DMS 273 (cell line): ENCODE results near the gene NPY5R.

Source experiments
- DNase-seq: peaks from one replicate; lab custom pipeline; 2025; ENCODE audit not compliant: unreplicated experiment; lab: John Stamatoyannopoulos, UW

Gene NPY5R

GRCh38 chr4:163384434-163384833, 40.7 kb downstream of the NPY5R start:
- no peak for DNase-seq

DNA sequence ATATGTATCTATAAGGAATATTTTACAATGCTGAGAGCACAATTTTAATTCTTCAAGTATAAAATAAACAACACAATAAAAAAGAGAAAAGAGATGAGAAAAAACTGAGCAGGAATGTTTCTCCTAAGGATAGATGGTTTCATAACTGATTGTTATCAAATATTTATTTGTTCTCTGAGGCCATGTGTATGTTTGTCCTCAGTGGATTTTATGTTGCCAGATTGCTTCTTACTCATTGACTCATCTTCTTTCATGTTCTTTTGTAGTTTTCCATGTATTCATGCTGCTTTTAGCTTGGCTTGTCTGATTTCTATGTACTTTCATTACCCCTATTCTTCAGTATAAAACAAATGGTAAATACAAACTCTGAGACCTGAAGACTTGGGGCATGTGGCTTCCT, 41.2 kb downstream of the NPY5R start:
- no peak for DNase-seq

DNA sequence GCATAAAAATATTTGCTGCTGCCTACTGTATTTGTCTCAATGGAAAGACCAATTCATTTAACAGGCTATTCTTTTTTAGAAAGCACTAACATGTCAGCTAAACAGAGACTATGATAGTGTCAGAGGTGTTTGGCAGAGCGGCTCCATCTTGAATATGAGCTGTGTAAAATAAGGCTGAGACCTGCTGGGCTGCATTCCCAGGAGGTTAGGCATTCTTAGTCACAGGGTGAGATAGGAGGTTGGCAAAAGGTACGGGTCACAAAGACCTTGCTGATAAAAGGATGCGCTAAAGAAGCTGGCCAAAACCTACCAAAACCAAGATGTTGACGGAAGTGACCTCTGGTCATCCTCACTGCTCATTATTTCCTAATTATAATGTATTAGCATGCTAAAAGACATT, 41.8 kb downstream of the NPY5R start:
- DNase-seq = no peak

- no peak for DNase-seq
Observed at GRCh38 chr4:163391756-163392155, 48.1 kb downstream of the NPY5R start.

- no peak for DNase-seq
Observed at GRCh38 chr4:163392328-163392727, 48.6 kb downstream of the NPY5R start.

GRCh38 chr4:163393471-163393870, 49.8 kb downstream of the NPY5R start:
- DNase-seq = no peak

GRCh38 chr4:163395055-163395454, 51.4 kb downstream of the NPY5R start:
- no peak for DNase-seq

GRCh38 chr4:163395758-163396157, 52.1 kb downstream of the NPY5R start:
- DNase-seq = no peak

- DNase-seq = no peak
Observed at GRCh38 chr4:163398238-163398637, 54.5 kb downstream of the NPY5R start.

DNA sequence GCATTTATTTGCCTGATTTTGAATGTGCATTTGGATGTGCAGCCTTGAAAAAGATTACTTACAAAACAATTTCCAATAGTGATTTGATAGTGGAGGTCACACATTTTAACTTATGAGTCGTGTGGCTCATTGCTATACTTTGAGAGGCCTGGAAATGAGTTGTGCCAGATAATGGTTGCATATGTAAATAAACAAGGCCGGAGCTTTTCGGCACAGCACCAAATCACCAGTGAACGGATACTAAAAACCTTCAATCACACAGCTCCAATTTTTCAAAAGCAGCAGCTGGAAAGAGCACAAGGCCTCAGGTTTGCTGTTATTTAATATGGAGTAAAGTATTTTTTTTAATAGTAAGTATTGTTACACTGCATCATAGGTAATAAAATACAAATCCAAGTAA, 57.2 kb downstream of the NPY5R start:
- no peak for DNase-seq
